Measurements from ENCODE around the gene HOXD13.

Gene HOXD13

GRCh38 chr2:176081376-176081836 is 11.1 kb upstream of the HOXD13 start:
- DNase-seq (no peak), ATAC-seq (no peak)

DNA sequence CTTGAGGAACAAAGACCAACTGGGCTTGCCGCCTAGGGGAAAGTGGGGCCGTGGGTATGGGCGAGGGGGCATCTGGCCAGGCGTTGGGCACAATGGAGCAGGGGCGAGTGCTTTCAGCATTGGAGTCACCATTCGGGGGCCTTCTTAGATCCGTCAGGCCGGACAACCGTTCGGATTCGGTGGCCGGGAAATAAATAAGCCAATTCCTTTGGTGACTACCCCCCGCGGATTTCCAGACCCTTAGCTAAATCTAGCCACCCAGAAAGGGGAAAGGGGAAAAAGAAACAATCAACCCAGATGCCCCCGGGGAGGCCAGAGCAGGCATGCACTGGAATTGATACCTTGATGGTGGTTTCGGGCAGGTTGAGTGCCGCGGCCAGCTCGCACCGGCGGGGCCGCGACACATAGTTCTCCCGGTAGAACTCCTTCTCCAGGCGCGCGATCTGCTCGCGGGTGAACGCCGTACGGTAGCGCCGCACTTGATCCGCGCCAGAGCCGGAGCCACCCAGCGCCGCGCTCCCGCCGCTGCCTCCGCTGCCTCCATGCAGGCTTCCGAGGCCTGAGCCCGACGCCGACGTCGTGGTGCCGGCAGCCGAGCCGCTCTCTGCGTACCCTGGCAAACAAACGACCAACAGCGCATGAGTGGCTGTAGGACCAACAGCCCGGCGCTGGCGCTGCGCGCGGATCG is 10.5 kb upstream of the HOXD13 start:
- DNase-seq (no peak), ATAC-seq (no peak)

DNA sequence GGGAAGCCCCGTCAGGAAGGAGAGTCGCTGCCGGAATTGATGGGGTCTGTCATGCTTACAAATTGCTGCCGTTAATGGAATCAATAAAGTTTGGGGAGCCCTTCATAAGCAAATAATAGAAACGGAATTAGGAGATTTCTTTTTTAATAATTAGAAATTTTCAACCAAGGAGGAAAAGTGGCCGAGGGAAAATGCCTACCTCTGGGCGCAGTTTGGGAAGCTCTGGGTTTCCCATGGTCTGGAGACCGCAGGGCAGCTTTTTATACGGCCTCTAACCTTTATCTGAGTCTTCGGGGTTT is 10.0 kb upstream of the HOXD13 start:
- no peak for DNase-seq
- ATAC-seq: no peak

DNA sequence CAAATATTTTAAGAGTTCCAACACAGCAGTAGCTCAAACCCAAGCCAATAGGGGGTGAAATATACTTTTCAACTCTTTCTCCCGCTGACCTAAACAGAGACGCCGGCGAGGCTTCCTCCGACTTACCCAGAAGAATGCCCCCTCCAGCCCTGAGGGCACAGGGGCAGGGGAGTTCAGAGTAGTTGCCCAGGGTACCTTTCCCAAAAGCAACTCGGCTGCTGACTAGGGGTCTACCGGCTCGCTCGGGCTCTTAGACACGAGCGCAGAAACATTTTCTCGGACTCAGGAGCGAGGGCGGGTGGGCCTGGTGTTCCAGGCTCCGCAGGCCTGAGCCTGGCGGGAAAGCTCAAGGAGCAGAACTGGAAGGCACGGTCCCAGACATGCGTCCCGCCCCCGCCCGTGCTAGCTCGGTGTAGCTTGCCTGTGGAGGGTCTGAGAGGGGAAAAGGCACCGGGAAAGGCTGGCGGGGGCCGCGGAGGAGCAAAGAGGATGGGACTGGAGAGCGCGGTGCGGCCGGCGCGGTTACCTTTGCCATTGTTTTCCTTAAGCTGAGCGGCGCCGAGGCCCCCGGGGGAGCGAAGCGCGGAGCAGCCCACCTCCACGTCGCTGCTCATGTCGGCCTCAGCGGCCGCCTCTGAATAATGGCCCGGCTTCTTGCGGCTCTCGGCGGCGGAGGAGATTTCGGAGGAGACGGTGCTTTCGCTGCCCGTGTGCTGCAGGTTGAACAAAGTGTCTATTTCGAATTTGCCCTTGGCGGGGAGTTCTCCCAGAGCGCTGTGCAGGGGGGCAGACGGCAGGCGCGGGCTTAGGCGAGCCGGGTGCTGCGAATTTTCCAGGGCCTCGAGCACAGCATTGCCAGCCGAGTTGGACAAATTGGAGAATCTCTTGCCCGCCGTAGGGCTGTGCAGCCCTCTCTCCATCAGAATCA is 9.4 kb upstream of the HOXD13 start:
- ATAC-seq (no peak), DNase-seq (no peak)

DNA sequence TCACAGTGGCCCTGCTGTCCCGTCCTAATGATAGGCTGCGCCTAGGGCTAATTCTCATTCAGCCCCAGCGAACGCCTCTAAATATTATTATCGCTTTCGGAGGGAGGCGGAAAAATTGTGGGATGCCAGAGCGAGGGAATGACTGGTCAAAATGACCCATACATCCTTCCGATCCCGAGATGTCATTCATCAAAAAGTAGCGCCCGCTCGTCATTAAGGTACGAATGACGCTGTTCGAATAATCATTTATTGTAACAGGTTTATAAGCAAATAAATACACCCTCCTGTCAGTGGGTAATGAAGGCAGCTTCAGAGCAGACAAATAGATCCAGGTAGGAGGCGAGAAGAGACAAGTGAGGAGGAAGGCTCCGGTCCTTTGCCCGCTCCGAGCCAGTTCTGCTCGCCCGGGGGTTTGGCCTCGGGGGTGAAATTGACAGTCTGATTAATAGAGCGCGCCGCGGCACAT is 8.7 kb upstream of the HOXD13 start, which contains the start of gene EVX2:
Gene EVX2 (minus strand): TSS at position 167 of the 466 bp plus-strand sequence. CDS start 186 bp downstream, outside the sequence.
- no peak for DNase-seq

DNA sequence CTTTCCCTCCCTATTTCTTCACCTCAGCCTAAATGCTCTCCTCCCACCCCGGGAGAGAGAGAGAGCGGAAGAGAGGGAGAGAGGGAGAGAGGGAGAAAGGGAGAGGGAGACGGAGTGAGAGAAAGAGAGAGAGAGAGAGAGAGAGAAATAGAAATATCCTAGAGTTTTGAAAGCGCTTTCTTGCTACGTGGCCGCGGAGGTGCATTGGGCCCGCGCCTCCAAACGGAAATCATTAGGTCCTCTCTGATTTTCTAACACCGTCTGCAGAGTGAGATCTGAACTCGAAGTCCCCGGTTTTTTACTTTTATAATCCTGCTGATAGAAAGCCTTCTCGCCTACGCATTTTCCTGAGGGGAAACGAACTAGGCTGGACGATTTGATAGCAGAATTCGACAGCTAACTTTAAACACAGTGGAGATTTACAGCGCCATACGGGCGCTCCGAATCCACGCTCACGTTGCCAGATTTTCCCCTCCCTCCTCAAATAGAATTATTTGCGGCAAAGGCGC is 7.9 kb upstream of the HOXD13 start:
- DNase-seq (no peak), ATAC-seq (no peak)

More for the DNA sequence above, 8.7 kb upstream of the HOXD13 start, which contains the start of gene EVX2:
- no peak for ATAC-seq

- DNase-seq (no peak), ATAC-seq (no peak)
Measured at GRCh38 chr2:176085120-176085788, 7.3 kb upstream of the HOXD13 start.

GRCh38 chr2:176085861-176086771 is 6.4 kb upstream of the HOXD13 start:
- ATAC-seq: no peak
- no peak for DNase-seq

- DNase-seq (no peak), ATAC-seq (no peak)
Measured at GRCh38 chr2:176087330-176088047, 5.0 kb upstream of the HOXD13 start.

GRCh38 chr2:176088048-176088936 is 4.2 kb upstream of the HOXD13 start:
- ATAC-seq (peak; percentile 34), DNase-seq (no peak)

- no peak for DNase-seq
- ATAC-seq: no peak
Measured at GRCh38 chr2:176088937-176089842, 3.3 kb upstream of the HOXD13 start.

GRCh38 chr2:176089843-176090395 is 2.6 kb upstream of the HOXD13 start:
- ATAC-seq (no peak), DNase-seq (no peak)

DNA sequence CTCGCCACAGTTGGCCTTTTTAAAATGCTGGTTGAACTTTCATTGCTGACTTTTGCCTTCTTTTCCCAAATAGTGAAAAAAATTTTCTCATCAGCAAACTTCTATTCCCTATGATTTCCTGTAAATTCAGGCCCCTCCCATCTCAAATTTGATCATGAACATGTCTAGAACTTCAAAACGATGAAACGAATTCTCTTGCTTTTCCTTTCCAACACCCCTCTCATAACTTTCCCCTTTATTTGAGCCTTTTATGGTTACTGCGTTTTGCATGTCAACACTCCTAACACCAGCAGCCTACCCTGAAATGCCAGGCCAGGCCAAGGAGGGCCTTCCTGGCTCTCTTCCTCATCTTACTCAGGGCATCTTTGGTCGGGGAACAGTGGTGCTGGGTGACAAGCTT is 1.7 kb upstream of the HOXD13 start:
- DNase-seq: no peak
- ATAC-seq: no peak

GRCh38 chr2:176091329-176092258 is 927 bp upstream of the HOXD13 start:
- no peak for ATAC-seq
- DNase-seq: no peak

- ATAC-seq (no peak), DNase-seq (no peak)
Measured at GRCh38 chr2:176093145-176093897, 800 bp downstream of the HOXD13 start.

GRCh38 chr2:176093898-176094249 is 1.4 kb downstream of the HOXD13 start:
- DNase-seq (no peak), ATAC-seq (no peak)
